ENCODE data around the gene OTOF. TPM values are rescaled to one million over a fixed set of nuclear protein-coding genes. Genes with fewer than 3 reads are reported as not detected.

The OTOF gene
- total and polyA plus RNA-seq, 2 donors (not counting 3 experiments of a cell fraction or from before 2014, with no cell fraction given) = 0.06 to 0.22 TPM

DNA sequence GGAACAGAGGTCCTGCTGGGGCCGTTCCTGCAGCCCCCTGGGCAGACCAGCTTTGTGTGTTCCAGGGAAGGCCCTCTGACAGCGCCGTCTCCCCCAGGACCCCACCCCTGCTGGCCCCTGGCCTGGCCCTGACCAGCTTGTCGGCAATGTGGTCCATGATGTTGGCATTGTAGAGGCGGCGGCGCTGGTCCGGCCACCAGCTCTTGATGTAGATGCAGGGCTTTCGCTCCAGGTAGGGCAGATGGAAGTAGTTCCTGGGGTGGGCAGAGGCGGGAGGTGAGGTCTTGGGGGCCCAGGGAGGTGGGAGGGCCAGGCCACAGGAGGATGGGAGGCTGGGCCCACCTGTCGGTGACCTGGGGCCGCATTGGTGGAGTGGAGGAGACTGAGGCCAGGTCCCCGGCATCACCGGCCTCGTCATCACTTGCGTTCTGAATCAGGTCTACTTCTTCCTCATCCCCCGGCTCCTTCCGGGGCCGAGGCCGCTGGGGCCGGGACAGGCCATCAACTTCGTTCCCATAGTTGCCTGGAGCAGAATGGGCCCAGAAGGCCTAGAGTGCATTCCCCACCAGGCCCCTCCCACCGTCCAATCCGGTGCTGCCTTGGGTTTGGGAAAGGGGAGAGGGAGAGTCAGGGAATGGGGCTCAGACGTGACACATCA is 1.3 kb upstream of the OTOF start:
- POLR2A ChIA-PET = interaction anchor here (0.6 kb wide), 1 partner anchor 807 kb away, joined by 12 read pairs; no protein-coding TSS in a partner anchor

More for the DNA sequence above, 1.3 kb upstream of the OTOF start:
- Histone ChIP-seq H3K9me3 (replicated peaks; ENCODE audit: control insufficient read depth, insufficient read depth, low read length) (no peaks in the 10 kb centered on the region), H3K36me3 (ENCODE audit: control insufficient read depth in 2 of 2, extremely low read depth in 1 of 2, insufficient read depth in 2 of 2, low read length in 2 of 2) (no peaks in the 10 kb centered on the region), H3K79me2 (ENCODE audit: control insufficient read depth, insufficient read depth, low read length) (no peaks in the 10 kb centered on the region), H3K9ac (replicated peaks; ENCODE audit: extremely low read depth, insufficient read depth, low read length) (no peak overlapping the region), H3K9me1 (replicated peaks; ENCODE audit: control insufficient read depth, extremely low read depth, insufficient read depth, low read length) (no peaks in the 10 kb centered on the region), H3K27me3 (ENCODE audit: control insufficient read depth in 2 of 2, insufficient read depth in 2 of 2, low read length in 2 of 2) (no peaks in the 10 kb centered on the region), H3K4me3 (replicated peaks in 1 of 3; ENCODE audit: insufficient read depth in 1 of 3, low read depth in 1 of 3, low read length in 3 of 3) (no peak overlapping the region), H3K4me1 (ENCODE audit: control insufficient read depth, extremely low read depth, insufficient read depth, low read length) (no peaks in the 10 kb centered on the region), H3K4me2 (ENCODE audit: insufficient read depth, low read length) (no peak overlapping the region), H2AFZ (ENCODE audit: low read depth, low read length) (no peak overlapping the region), H3K27ac (ENCODE audit: insufficient read depth, low read depth, low read length) (no peak overlapping the region), H4K20me1 (replicated peaks; ENCODE audit: control insufficient read depth, extremely low read depth, insufficient read depth, low read length) (no peaks in the 10 kb centered on the region)
- TF ChIP-seq EZH2 (IDR thresholded peaks at IDR 0.05; ENCODE audit: borderline replicate concordance, low read depth, low read length, severe bottlenecking) = no peak
- no peak for TF ChIP-seq FOS (IDR thresholded peaks at IDR 0.05; ENCODE audit: borderline replicate concordance, insufficient read depth, low read length)
- TF ChIP-seq, protein P1, sequence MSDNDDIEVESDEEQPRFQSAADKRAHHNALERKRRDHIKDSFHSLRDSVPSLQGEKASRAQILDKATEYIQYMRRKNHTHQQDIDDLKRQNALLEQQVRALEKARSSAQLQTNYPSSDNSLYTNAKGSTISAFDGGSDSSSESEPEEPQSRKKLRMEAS (IDR thresholded peaks at IDR 0.05; ENCODE audit: insufficient read depth, insufficient read length) = no peak
- TF ChIP-seq POLR2A (IDR thresholded peaks at IDR 0.05; ENCODE audit: low read depth, low read length) = no peak
- TF ChIP-seq, protein P2, sequence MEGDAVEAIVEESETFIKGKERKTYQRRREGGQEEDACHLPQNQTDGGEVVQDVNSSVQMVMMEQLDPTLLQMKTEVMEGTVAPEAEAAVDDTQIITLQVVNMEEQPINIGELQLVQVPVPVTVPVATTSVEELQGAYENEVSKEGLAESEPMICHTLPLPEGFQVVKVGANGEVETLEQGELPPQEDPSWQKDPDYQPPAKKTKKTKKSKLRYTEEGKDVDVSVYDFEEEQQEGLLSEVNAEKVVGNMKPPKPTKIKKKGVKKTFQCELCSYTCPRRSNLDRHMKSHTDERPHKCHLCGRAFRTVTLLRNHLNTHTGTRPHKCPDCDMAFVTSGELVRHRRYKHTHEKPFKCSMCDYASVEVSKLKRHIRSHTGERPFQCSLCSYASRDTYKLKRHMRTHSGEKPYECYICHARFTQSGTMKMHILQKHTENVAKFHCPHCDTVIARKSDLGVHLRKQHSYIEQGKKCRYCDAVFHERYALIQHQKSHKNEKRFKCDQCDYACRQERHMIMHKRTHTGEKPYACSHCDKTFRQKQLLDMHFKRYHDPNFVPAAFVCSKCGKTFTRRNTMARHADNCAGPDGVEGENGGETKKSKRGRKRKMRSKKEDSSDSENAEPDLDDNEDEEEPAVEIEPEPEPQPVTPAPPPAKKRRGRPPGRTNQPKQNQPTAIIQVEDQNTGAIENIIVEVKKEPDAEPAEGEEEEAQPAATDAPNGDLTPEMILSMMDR (IDR thresholded peaks at IDR 0.05; ENCODE audit: extremely low read depth in 1 of 2, insufficient read depth in 1 of 2, low read depth in 1 of 2, low read length in 2 of 2) = no peak
- no peak for TF ChIP-seq MYC (IDR thresholded peaks at IDR 0.05; ENCODE audit: low read depth, low read length)
- TF ChIP-seq GATA2 (IDR thresholded peaks at IDR 0.05; ENCODE audit: insufficient read depth, insufficient read length, low read depth, low read length) = no peak
- no peak for FAIRE-seq
- intact Hi-C loops (cut with micrococcal nuclease) = no loop called here
- dilution Hi-C loops (cut with MboI; ENCODE audit: extremely low pct_ligation_motif_present, low sequenced_read_pairs) = no loop called here
- CTCF ChIA-PET = no interaction called here
- no TSS peak for BruUV-seq (replicated peaks)
- DNase-seq (ENCODE audit: low read depth, low spot score) = no peak

All from endothelial cell of umbilical vein (primary cell).